GM19351 (cell line): Measurements from ENCODE around the gene PARVA.

Source experiments
- ATAC-seq: cut with Tn5 transposase; IDR thresholded peaks from one replicate; pipeline ENCODE4 v1.9.1; 2021; ENCODE audit warnings: mild to moderate bottlenecking, moderate library complexity; ENCODE audit not compliant: unreplicated experiment

PARVA gene

DNA sequence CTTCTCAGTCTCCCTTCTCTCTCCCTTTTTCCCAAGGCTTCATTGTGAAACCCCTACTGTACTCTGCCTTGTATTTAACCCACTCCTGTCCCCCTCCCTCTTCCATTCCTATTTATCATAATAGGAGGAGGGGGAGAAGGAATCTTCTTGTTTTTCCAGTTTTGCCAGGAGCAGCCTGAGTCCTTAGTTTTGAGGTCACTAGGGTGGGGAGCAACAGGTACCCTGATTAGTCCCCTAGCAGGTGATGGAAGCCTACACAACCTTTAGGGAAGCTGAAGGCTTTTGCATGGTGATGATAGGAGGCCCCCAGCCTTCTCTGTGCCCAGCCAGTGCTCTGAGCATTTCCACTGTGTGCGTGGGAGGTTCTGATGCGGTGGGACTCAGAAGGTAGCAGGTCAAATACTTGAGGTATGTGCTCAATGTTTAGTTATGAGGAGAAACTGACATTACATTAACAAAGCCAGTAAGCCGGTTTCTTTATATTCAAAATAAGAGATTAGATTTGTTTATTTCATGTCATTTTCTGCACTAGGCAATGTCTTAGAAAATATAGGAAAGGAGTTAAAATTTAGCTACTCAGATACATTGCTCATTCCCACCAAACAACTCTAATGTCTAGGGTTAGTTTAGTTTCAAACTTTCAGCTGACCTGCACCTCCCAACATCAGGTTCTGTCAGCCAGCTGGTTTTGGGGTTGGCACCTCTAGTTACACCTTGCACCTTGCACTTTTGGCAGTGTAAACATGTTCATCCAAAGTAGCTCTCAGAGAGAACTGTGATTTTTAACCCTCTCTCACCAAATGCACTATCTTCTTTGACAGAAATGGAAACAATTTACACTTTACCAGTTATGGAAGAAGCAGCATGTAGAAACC lies 26.0 kb downstream of the PARVA start:
- no peak for ATAC-seq

DNA sequence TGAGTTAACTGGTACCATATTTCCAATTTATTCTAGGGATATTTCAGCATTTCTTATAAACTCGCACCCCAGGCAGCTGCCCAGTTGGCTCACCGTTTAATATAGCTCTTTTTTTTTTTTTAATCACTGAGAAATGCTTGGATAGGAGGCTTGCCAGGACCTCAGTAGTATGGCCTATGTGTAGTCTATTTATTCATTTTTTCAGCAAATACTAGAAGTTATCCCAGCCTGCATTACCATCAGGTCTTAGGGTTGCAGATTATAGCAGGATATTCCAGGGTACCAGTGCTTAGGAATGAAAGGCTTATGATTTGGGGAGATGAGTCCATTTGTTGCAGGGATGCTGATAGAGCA lies 26.6 kb downstream of the PARVA start:
- ATAC-seq, result no peak

GRCh38 chr11:12404436-12404835 lies 27.1 kb downstream of the PARVA start:
- no peak for ATAC-seq

DNA sequence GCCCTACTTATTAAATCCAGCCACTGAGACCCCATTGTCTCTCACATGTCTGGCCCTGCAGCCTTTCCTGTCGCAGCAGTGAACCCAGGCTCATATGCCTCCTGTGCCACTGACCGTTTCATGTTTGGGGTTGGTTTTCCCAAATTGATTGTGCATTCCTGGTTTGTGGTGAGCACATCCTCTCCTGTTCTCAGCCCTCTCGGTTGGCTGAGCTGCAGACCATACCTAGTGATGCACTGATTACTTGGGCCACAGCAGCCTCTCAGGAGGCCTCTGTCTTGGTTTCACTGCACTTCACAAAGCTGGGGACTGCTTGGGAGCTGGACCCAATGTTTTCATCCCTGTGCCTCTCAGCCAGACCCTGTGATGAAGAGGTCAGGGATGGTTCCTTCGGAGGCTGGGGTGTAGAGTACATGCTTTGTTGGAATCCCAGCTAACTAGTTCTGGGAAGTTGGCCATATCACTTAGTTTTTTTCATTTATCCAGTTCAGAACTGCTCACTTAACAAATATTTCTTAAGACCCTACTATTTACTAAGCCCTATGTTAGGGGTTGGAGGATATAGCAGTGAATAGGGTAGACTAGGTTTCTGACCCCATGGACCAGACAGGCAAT lies 30.9 kb downstream of the PARVA start:
- no peak for ATAC-seq

- ATAC-seq, result no peak
These were observed 32.2 kb downstream of the PARVA start for GRCh38 chr11:12409621-12410005.

DNA sequence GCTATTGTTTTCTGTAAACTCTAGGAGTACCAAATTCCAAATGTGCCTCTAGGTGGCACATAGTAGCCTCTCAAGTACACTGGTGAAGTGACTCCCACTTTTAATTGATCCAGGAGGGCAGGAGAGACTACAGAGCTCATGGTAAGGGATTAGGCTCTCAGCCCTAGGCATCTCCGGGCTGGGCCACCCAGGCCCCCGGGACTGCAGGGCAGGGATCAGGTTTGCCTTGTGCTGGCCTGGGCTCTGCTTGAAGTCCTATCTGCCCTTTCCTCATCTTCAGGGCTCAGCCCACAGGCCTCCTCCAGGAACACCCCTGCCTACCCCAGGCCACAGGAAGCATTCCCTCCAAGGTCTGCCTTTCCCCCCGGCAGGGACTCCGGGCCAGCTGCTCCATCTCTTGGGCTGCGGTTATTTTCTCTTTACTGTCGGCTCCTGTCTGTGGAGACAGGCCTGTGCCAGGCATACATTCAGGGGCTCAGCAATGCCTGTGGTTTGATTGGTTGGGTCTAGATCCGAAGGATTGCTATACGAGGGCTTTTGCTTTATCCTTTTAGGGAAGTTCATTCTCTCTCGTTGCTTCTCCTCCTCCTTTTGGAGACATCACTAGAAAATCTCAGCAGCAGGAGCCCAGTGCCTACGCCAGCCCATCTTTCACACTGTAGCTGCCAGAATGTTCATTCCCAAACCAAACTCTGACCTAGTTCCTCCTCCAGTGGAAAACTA lies 32.8 kb downstream of the PARVA start:
- ATAC-seq, result no peak

DNA sequence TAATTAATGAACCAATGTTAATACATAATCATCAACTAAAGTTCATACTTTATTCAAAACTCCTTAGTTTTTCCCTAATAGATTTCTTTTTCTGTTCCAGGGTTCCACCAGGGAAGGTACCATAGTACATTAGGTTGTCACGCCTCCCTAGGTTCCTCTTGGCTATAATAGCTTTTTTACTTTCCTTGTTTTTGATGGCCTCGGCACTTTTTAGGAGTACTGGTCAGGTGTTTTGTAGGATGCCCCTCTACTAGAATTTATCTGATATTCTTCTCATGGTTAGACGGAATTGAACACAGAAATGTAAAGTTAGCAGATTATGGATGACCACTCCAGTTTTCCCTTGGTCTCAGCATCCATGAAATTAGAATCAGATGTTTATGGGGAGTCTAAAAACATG lies 34.0 kb downstream of the PARVA start:
- no peak for ATAC-seq

GRCh38 chr11:12411806-12412727 lies 34.7 kb downstream of the PARVA start:
- peak; percentile 57 for ATAC-seq

DNA sequence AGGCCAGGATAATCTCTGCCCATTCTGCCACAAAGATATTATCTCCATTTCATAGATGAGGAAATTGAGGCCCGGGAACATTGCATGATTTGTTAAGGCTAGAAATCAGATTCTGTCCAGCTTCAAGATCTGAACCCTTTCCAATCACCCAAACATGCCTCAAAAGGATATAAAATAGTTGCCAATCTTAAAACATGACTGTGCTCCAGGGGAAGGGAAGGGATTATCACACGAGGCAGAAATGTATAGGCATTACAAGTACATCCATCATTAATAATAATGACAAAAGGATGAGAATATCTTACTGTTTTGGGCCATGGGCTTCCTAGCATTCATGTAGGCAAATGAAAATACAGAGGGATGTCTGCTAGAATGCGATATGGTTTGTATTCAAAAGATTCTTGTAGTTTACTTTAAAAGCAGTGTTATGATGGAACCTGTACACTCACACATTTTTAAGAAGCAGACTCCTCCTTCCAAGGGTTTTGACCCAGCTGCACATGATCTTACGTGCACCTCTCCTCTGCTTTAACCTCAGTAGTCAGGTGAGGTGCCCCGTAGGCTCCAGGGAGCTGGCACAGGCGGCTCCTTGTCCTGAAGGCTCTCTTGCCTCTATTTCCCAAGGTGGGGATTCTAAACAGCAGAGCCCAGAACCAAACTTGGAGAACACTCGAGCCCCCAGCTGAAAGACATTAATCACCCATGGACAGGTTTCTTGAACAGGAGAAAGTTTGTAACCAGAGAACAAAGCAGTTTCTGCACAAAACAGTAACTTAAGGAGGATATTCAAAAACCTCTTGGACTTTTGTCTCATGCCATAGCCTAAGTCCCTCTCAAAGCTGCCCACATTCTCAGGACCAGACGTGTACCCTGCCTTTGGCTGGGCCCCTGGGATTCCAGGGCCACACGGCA lies 36.0 kb downstream of the PARVA start:
- no peak for ATAC-seq

GRCh38 chr11:12414611-12415010 lies 37.2 kb downstream of the PARVA start:
- no peak for ATAC-seq

DNA sequence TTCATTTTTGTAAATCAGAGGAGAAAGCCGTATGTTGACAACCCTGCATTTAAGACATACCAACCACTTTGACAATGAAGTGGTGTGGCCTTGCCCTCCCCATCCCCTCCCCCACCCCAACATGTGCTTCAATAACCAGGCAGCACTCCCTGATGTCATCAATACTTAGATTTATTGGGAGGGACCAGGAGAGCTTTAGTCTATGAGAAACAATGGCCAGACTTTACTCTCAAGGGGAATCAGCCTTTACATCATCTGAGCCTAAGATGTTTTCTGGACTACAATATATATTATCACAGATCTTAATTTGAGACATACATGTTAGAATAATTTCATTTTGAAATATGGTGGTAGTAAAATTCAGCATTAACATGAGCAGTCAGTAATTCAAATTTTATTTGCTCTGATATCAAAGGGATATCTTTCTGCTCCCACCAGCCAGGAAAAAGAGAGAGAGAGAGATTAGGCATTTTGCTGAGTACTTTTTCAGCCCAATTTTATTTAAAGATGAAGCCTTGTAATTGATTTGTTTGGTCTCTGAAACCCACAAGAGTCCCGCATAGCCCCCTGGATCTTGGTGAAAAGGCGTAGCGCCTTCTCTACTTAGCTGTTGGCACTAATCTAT lies 38.1 kb downstream of the PARVA start:
- no peak for ATAC-seq

GRCh38 chr11:12416552-12416951 lies 39.2 kb downstream of the PARVA start:
- ATAC-seq, result no peak

GRCh38 chr11:12417691-12418611 lies 40.6 kb downstream of the PARVA start:
- ATAC-seq, result no peak

DNA sequence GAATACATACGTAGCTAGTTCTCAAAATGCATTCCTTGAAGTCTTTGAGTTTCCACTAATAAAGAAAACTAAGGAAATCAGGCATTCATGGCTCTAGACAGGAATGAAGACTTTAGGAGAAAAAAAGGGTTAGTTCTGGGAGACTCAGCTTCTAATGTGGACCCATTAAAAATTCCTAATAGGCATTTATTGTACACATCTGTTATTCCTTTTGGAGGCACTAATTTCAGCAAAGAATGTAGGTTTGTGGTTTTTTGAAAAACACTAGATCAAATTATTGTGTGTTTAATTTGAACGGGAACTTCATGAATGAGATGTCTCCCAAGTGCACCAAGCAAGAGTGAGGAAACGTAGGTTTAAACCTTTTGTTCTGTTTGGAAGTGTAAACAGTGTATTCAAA lies 42.7 kb downstream of the PARVA start:
- no peak for ATAC-seq

GRCh38 chr11:12420706-12421105 lies 43.3 kb downstream of the PARVA start:
- no peak for ATAC-seq

GRCh38 chr11:12421386-12421785 lies 44.0 kb downstream of the PARVA start:
- ATAC-seq, result no peak

DNA sequence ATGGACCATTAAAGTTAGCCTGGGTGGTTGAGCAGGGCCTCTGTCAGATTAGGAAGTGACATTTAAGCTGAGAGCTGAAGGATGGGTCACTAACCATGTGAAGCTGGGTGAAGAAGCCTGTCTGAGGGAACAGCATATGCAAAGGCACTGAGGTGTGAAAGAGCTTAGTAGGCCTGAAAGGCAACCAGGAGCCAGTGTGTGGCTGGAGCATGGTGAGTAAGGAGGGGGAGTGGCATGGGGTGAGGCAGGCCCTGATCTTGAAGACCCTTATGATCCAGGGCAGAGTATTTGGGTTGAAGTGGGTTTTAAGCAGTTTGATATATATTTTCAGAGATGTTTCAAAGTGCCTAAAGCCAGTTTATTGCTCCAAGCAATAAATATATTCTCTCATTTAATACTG lies 48.8 kb downstream of the PARVA start:
- no peak for ATAC-seq

DNA sequence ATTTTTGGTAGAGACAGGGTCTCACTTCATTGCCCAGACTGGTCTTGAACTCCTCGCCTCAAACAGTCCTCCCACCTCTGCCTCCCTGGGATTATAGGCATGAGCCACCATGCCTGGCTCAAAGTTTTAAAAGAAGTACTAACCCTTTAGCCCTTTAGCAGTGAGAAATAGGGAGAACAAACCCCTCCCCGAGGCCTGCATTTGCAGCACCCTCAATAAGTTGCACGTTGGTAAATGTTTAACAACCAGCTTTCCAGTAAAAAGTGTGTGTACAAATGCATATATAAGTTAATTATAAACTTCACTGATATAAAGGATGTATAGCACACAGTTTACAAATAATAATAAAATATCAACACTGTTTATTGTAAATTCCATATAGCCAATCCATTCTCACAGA lies 51.8 kb downstream of the PARVA start:
- ATAC-seq, result no peak
